Astrocyte of the spinal cord (primary cell): ENCODE results near the gene RELT.
A peak's percentile ranks its signal among the peaks of the same experiment; 100 is the strongest.

Experiments used
- DNase-seq: peaks from one replicate; pipeline ENCODE4 v3.0.0; 2011; ENCODE audit warnings: low read depth, low spot score
- H3K4me3 ChIP-seq: 2 replicates; pipeline ENCODE4 v1.5.1; 2011; ENCODE audit warnings: low read depth, mild to moderate bottlenecking, low read length, moderate library complexity
- CTCF ChIP-seq: IDR thresholded peaks from 2 replicates; pipeline ENCODE4 v1.5.1; 2012; ENCODE audit warnings: low read depth, mild to moderate bottlenecking, low read length, inconsistent platforms
- in situ Hi-C: cut with HindIII; loops from 2 replicates; pipeline ENCODE4 v1.10.0; 2017; ENCODE audit warnings: low sequenced_read_pairs

RELT gene

GRCh38 chr11:73386016-73386415, 9.8 kb downstream of the RELT start:
- H3K4me3 ChIP-seq: no peak overlapping the region
- in situ Hi-C loops: no loop called here
- no peak for TF ChIP-seq CTCF
- no peak for DNase-seq

GRCh38 chr11:73386546-73386945, 10.3 kb downstream of the RELT start:
- TF ChIP-seq CTCF: no peak
- H3K4me3 ChIP-seq: no peak overlapping the region
- no peak for DNase-seq
- in situ Hi-C loops: no loop called here

- H3K4me3 ChIP-seq: no peak overlapping the region
- in situ Hi-C loops: no loop called here
- TF ChIP-seq CTCF: no peak
- DNase-seq: peak; percentile 31
These were observed 11.5 kb downstream of the RELT start for GRCh38 chr11:73387594-73388264.

GRCh38 chr11:73388265-73389133, 12.3 kb downstream of the RELT start:
- H3K4me3 ChIP-seq: no peak overlapping the region
- no peak for DNase-seq
- TF ChIP-seq CTCF: no peak
- in situ Hi-C loops: no loop called here

GRCh38 chr11:73389134-73389525, 12.9 kb downstream of the RELT start:
- TF ChIP-seq CTCF: no peak
- in situ Hi-C loops: no loop called here
- DNase-seq: no peak
- no peak overlapping the region for H3K4me3 ChIP-seq

- TF ChIP-seq CTCF: no peak
- no peak for DNase-seq
- H3K4me3 ChIP-seq: no peak overlapping the region
- in situ Hi-C loops: no loop called here
These were observed 13.7 kb downstream of the RELT start for GRCh38 chr11:73389916-73390315.
